HG03108 (cell line): ENCODE measurements around the gene AGBL1.

Experiments used
- ATAC-seq: cut with Tn5 transposase; IDR thresholded peaks from one replicate; pipeline ENCODE4 v1.9.1; 2021; ENCODE audit warnings: moderate library complexity; ENCODE audit not compliant: unreplicated experiment

Gene AGBL1

GRCh38 chr15:86772369-86773059 lies 692.8 kb downstream of the AGBL1 start:
- no peak for ATAC-seq

DNA sequence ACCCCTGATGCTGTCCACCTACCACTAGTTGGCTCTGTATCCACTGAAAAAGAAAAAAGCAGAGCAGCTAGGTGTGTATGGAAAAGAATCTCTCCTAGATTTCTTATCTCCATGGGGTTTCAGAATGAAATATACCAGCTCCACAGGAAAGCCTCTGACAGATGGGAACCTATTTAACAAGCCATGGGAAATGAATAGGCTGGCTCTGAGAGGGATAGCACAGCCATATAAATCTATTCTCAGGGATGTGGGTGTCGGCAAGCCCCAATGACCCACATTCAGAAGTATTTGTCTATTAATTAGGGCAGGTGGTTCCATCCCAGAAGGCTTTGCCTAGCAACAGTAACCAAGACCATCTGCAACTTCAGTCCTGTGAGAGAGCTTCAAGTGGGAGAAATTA lies 694.1 kb downstream of the AGBL1 start:
- ATAC-seq, result no peak

DNA sequence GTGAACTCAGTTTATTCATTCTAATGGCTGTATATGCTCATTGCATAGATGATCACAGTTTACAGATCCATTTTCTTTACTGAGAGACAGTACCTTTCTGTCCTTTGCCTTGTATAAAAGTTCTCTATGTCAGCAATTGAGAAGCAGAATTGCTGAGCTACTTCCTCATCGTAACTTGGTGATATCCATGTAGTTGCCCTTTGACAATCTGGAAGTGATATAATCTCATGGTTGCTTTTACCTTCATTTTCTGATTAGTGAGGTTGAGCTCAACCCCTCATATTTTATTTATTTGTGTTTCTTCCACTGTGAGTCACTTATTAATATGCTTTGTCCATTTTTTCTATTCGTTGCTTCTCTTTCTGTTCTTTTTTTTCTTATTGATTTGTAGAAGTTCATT lies 696.5 kb downstream of the AGBL1 start:
- ATAC-seq, result no peak

GRCh38 chr15:86796521-86796920 lies 716.9 kb downstream of the AGBL1 start:
- no peak for ATAC-seq

DNA sequence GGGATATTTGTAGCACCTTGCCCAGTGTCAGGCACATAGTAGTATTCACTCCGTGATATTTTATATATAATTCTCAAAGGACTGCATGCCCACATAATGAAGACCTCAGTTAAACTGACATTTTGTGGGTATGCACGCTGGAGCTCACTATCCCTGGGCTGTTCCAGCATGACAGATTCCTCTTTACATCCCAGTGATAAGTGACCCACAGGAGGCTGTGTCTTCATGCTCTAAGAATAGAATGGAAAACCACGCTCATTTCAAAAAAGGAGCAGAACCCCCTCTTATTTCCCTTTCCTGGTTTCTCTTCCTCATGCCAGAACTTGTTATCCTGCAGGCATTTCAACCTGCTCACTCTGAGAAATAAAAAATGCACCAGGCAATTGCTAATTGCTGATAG lies 717.5 kb downstream of the AGBL1 start:
- ATAC-seq, result no peak

DNA sequence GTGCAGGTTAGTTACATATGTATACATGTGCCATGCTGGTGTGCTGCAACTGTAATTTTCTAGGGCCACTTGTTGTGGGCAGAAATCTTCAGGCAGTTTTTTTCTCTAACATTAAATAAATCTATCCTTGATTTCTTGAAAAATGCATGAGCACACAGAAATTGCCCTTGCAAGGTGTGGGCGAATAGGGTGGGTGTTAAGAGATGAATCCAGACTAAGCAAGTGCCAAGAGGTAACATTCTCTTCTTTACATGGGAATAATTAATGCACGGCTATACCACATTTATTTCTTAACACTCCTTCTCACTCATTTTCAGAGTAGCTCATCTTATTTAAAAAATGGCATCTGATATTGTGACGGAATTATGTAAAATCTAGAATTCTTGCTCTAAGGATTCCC lies 719.6 kb downstream of the AGBL1 start:
- ATAC-seq, result no peak

GRCh38 chr15:86802244-86802643 lies 722.6 kb downstream of the AGBL1 start:
- no peak for ATAC-seq

- no peak for ATAC-seq
These were observed 724.7 kb downstream of the AGBL1 start for GRCh38 chr15:86804406-86804805.

GRCh38 chr15:86810329-86810728 lies 730.7 kb downstream of the AGBL1 start:
- ATAC-seq, result no peak

DNA sequence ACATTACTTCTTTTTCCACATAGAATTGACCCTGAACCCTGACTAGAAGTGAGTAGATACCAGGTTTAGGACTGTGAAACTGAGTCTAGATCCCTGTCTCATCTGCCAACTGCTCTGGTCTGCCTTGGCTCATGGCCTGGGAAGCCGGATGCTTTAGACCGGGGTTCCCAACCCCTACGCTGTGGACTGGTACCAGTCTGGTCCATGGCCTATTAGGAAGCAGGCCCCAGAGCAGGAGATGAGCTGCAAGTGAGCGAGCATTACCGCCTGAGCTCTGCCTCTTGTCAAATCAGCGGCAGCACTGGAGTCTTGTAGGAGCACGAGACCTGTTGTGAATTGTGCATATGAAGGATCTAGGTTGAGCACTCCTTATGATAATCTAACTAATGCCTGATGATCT lies 734.2 kb downstream of the AGBL1 start:
- no peak for ATAC-seq

GRCh38 chr15:86829245-86829644 lies 749.6 kb downstream of the AGBL1 start:
- no peak for ATAC-seq

- no peak for ATAC-seq
These were observed 750.6 kb downstream of the AGBL1 start for GRCh38 chr15:86830304-86830703.

DNA sequence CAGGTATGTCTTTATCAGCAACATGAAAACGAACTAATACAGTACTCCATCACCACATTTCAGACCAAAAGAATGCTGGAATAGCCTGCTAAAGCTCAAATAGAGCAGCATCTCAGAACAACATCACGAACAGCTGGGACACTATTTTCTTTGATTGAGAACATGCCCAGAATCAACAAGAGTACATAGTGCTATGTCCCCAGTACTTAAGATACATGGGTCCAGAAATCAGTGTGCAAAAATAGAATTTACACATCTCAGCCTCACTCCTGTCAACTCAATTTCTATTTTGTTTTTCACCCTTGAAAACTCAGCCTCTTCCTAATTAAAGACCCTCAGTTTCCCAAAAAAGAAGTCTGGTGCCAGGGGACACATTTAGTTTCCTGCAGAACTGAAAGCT lies 753.9 kb downstream of the AGBL1 start:
- ATAC-seq, result no peak

GRCh38 chr15:86834115-86834863 lies 754.6 kb downstream of the AGBL1 start:
- ATAC-seq, result no peak

DNA sequence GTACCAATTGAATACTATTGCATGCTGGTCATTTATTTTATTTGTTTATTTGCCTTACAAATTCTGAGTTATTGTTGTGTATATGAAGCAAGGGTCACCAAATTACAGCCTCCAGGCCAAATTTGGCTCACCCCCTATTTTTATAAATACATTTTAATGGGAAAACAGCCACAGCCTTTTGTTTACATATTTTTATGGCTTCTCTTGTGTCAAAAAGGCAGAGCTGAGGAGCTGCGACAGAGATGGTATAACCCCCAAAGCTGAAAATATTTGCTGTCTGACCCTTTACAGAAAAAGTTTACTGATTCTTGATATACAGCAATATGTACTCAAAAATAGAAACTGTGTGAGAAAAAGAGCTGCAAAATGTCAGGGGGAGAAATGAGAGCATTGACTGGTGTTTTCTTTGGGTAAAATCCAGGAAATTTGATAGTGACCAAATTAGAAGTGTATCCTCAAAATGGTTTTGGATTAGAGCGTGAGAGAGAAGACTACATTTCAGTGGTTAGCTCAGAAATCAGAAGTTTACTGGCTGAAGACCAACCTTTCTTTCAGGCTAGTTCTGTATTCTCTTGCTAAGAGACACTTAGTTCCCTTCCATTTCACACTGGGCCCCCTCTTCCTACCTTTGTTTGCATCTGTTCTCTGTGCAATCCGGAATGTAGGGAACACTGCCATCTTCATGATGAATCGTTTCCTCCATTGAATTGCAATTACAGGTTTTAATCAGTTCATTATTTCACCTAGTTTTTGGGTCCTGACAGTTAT lies 757.8 kb downstream of the AGBL1 start:
- no peak for ATAC-seq

DNA sequence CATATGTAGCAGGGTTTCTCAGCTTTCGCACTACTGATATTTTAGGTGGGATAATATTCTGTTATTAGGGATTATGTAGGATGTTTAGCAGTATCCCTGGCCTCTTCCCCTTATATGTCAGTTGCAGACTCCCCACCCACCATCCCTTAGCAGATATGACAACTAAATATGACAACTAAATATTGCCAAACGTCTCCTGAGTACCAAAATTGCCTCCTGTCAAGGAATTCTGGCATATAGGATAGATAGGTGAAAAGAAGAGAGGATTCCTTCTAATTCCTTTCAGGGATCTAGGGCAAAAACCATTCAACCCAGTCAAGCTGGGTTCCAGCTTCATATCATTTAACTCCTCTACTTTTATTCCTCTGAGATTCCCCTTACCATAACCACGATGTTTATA lies 759.8 kb downstream of the AGBL1 start:
- no peak for ATAC-seq

DNA sequence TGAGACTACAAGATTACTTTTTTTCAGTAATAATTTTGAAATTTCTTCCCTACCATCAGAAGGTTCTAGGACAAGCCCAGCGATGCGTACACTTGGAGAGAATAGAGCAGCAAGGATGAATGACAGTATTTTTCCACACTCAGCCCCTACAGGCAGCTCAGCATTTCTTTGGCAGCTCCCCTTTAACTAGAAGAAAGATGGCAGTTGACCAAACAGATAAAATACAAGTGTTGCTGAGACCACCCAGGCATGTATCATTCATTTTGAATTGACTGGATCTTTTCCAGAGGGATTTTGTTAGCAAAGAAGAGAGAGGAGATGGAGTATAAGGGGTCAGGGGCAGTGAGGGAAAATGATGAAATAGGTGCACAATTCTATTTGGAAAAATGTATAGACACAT lies 761.3 kb downstream of the AGBL1 start:
- no peak for ATAC-seq

- no peak for ATAC-seq
These were observed 762.5 kb downstream of the AGBL1 start for GRCh38 chr15:86842199-86842598.

DNA sequence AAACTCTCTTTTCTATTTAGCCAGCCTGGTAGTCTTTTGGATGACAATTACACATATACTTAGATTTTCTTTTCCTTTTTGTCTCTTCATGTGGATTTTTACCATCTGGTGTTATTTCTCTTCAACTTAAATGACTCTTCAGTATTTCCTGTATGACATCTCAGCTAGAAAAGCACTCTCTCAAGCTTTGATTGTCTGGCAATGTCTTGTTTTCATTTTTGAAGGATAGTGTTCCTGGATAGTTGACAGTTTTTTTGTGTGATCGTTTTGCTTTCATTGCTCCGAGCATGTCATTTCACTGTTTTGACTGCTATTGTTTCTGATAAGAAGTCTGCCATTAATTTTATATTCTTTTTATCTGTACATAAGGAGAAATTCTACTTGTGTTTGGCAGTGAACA lies 766.4 kb downstream of the AGBL1 start:
- ATAC-seq, result no peak

DNA sequence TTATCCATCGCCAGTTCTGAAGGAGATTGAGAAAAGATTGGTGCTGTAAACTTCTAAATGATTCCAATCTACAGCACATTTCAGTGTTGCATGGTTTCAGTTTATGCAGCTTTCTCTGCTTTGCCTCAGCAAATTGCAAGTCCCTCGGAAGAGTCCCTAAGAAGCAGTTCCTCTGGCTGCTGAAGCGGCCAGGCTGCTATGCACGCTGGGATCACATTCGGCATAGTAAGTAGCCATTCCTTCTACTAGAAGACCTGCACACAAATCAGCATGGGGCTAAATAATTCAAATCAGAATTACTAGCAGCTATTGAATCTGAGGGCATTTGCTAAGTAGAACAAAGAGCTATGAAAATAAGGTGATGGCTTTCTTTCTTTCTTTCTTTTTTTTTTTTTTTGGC lies 769.5 kb downstream of the AGBL1 start:
- no peak for ATAC-seq

DNA sequence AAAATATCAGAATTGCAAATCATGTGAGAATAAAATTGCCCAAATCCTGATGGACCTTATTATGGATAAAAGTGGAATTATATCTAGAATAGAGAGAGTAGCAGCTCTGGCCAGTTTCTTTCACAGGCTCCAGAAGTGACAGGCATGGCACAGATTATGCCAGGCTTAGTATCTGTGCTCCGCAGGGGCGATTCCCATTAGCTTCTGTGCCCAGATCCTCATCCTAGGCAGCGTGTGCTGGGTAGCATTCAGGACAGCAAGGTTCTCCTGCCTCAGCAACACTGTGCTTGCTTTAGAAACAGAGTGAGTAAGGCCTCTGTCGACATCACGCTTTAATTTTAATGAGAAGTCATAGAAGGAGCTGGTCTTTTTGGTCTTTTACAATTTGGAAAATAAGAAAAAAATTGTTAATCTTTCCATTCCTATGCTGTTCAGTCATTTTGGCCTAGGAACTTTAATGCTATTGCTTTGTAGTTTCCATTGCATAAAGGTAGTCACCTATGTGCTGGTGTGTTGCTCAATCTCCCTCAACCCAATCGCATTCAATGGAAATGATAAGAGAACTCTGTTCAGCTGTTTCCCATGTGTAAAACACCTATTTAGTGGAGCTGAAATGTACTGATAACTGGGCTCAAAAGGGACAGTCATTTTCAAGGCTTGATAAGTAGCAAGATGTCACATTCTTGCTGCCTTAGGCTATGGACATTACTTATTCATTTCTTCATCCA lies 770.1 kb downstream of the AGBL1 start:
- ATAC-seq, result no peak
